Activated T-cell treated with anti-CD3 and anti-CD28 coated beads, Interleukin-2, amount 50 U/mL, for 4 hours (primary cell): ENCODE results near the gene MRAS. TPM values are rescaled to one million over a fixed set of nuclear protein-coding genes. Genes with fewer than 3 reads are reported as not detected.

Experiments
- ATAC-seq, 2 donors: fragments of 200-7000 bp; cut with Tn5 transposase; one replicate each; pipeline ENCODE4 v1.10.0; 2021
- DNase-seq: peaks from one replicate; pipeline ENCODE4 v3.0.0-alpha.2; 2020
- H3K27me3 Mint-ChIP-seq: one replicate; pipeline ENCODE4 v1.8.0; 2021; ENCODE audit warnings: low read depth, mixed read lengths
- H3K36me3 Mint-ChIP-seq: one replicate; pipeline ENCODE4 v1.8.0; 2022; ENCODE audit warnings: mixed read lengths; ENCODE audit not compliant: insufficient read depth
- H3K4me1 Mint-ChIP-seq: one replicate; pipeline ENCODE4 v1.8.0; 2021; ENCODE audit warnings: low read depth, mixed read lengths
- H3K4me3 Mint-ChIP-seq: one replicate; pipeline ENCODE4 v1.8.0; 2021; ENCODE audit warnings: mild to moderate bottlenecking, moderate library complexity, mixed read lengths
- H3K9me3 Mint-ChIP-seq: one replicate; pipeline ENCODE4 v1.8.0; 2021; ENCODE audit warnings: mixed read lengths
- total RNA-seq, 3 donors: library from RNA; stranded (reverse); gene quantifications; one replicate each; pipeline ENCODE4 v1.2.1, GENCODE V29; 2021

MRAS gene
- total RNA-seq, 3 donors from 2014 or later = 0.19 to 0.56 (median 0.34) TPM

DNA sequence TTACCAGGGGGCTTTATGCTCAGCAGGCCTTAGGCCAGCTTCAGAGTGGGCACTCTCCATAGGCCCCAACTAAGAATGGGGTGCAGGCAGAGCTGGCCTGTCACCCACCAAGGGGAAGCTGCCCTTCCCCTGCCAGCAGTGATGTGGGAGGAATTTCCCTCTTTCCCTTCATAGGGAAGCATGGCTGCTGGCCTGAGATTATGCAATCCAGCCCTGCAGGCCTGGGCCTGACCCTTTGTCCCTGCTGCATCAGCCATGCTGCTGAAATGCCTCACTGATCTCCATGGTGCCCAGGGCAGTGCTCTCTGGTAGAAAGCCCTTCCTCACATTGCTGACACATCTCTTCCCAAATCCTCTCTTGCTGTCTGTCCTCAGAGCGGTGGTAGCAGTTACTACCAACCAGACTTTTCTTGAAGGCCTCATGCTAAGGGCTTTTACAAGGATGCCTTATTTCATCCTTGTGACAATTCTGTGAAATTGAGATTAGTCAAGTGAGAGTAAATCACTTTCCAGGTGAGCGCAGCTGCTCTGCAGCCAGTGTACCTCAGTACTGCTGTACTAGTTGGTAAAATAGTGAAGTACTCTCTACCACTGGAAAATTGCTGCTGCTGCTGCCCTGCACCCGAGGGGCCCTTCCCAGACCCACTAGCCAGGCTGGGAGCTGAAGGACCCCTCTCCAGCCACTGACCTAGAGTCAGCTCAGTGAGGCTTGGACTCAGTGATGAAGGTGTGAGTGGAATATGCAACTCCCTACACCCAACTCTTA lies 33.8 kb downstream of the MRAS start:
- no peak overlapping the region for H3K4me3 Mint-ChIP-seq
- ATAC-seq (no peak), DNase-seq (no peak)
- H3K4me1 Mint-ChIP-seq = no peaks in the 10 kb centered on the region
- no peaks in the 10 kb centered on the region for H3K9me3 Mint-ChIP-seq
- H3K27me3 Mint-ChIP-seq = peaks cover 11% of the 10 kb centered on the region
- H3K36me3 Mint-ChIP-seq = no peaks in the 10 kb centered on the region

DNA sequence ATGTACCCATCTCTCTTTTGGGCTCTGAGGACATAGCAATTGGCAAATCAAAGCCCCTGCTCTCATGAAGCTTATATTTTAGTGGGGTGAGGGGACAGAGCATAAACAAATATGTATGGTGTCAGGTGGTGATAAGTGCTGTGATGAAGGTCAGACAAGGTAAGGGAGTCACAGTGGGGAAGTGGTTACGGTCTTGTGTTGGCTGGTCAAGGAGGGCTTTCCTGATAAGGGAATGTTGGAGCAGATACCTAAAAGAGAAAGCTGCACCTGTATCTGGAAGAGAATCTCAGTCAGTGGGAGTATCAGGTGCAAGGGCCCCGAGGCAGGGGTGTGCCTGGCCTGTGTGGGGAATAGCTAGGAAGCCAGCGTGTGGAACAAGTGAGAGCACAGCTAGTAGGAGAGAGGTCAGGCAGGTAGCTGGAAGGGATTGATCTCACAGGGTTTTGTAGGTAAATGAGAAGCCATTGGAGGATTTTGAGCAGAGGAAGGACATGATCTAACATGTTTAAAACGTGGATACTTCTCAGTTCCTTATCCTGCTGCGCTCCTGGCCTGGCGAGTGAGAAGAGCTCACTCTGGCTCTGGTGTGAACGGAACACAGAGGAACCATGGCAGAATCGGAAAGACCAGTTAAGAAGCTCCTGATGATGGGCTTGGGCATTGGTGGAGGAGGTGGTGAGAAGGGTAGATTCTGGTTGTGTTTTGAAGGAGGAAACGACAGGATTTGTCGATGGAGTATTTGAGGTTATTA lies 35.5 kb downstream of the MRAS start:
- ATAC-seq = no peak
- H3K36me3 Mint-ChIP-seq = no peaks in the 10 kb centered on the region
- H3K27me3 Mint-ChIP-seq = peaks cover 8% of the 10 kb centered on the region
- H3K9me3 Mint-ChIP-seq = no peaks in the 10 kb centered on the region
- no peak for DNase-seq
- no peak overlapping the region for H3K4me3 Mint-ChIP-seq
- H3K4me1 Mint-ChIP-seq = no peaks in the 10 kb centered on the region

DNA sequence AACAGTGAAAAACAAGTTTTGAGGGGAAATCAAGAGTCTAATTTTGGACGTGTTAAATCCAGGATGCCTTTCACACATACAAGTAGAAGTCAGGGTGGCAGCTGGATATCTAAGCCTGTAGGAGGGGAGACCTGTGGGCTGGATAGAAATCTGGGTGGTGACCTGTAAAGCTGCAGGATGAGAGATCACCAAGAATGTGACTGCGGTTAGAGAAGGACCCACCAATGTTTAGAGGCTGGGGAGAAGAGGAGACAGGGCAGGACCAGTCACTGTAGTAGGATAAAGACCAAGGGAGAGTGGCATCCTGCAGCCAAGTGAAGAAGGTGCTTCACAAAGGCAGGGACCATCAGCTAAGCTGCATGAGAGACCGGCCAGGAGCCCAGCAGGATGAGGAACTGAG lies 36.2 kb downstream of the MRAS start:
- ATAC-seq (no peak), DNase-seq (no peak)
- H3K36me3 Mint-ChIP-seq = no peaks in the 10 kb centered on the region
- no peaks in the 10 kb centered on the region for H3K9me3 Mint-ChIP-seq
- peaks cover 8% of the 10 kb centered on the region for H3K27me3 Mint-ChIP-seq
- H3K4me1 Mint-ChIP-seq = no peaks in the 10 kb centered on the region
- no peak overlapping the region for H3K4me3 Mint-ChIP-seq

DNA sequence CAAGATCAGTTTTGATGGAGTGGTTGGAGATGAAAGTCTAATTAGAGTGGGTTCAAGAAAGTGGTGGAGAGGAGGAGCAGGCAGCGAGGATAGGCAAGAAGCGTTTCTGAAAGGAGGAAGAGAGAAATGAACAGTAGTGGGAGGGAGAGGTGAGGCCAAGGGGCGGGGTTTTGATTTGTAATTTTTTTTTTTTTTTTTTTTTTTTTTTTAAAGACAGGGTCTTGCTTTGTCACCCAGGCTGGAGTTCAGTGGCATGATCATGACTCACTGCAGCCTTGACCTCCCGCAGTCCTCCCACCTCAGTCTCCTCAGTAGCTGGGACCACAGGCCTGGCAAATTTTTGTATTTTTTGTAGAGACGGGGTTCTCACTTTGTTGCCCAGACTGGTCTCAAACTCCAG lies 36.6 kb downstream of the MRAS start:
- DNase-seq (no peak), ATAC-seq (no peak)
- H3K36me3 Mint-ChIP-seq = no peaks in the 10 kb centered on the region
- H3K27me3 Mint-ChIP-seq = peaks cover 8% of the 10 kb centered on the region
- no peaks in the 10 kb centered on the region for H3K4me1 Mint-ChIP-seq
- H3K4me3 Mint-ChIP-seq = no peak overlapping the region
- H3K9me3 Mint-ChIP-seq = no peaks in the 10 kb centered on the region

DNA sequence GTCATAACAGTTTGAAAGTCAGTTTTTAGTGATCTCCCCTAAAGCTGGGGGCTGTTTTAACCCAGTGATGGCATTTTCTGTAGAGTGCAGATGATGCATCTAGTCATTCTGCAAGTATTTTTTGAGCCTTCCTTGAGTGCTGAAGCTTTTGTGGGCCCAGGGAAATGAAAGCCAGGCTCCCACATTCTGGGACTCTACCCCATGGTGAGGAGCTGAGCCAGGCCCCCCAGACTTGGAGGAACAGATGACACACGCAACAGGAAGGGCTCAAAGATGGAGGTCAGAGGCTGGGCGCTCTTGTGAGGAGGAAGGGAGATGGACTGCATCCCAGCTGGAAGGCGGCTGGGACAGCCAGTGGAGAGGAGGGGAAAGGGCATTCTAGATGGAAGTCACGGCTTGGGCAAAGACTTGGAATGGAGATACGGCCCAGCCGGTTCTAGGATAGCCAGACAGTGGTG lies 40.8 kb downstream of the MRAS start:
- no peaks in the 10 kb centered on the region for H3K4me1 Mint-ChIP-seq
- ATAC-seq = no peak

DNA sequence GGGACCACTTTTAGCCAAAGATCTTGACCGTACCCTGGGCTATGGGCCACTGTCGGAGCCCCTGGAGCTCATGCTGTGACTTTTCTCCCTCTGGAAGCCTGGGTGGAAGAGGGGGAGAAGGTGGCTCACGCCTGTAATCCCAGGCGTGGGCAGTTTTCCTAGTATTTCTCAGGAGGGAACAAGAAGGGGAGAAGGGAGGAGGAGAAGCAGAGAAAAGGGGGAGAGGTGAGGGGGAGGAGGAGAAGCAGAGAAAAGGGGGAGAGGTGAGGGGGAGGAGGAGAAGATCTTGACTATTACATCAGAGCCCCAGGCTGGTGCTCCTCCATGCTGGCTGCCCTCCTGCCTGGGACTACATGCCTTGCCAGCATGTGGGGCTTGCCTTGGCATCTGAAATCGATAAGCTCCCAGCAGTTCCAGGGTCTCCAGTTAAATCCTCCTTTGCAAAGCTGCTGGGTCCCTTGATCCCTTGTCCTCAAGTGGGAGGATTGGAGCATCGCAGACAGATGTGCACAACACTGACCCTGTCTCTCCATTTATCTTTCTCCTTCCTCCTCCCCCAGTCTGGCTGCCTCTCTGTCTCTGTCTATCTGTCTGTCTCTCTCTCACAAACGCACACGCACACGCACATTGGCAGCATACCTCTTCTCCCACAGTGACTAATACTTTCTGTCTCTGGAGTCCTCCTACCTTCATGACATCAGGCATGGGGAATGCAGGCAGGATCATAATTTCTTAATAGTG lies 41.6 kb downstream of the MRAS start:
- Mint-ChIP-seq H3K36me3 (no peaks in the 10 kb centered on the region), H3K9me3 (no peaks in the 10 kb centered on the region), H3K4me3 (no peak overlapping the region), H3K27me3 (peaks cover 4% of the 10 kb centered on the region), H3K4me1 (no peaks in the 10 kb centered on the region)
- DNase-seq (no peak), ATAC-seq (no peak)

More for the DNA sequence above, 40.8 kb downstream of the MRAS start:
- Mint-ChIP-seq H3K9me3 (no peaks in the 10 kb centered on the region), H3K4me3 (no peak overlapping the region), H3K36me3 (no peaks in the 10 kb centered on the region), H3K27me3 (peaks cover 8% of the 10 kb centered on the region)
- DNase-seq = no peak

DNA sequence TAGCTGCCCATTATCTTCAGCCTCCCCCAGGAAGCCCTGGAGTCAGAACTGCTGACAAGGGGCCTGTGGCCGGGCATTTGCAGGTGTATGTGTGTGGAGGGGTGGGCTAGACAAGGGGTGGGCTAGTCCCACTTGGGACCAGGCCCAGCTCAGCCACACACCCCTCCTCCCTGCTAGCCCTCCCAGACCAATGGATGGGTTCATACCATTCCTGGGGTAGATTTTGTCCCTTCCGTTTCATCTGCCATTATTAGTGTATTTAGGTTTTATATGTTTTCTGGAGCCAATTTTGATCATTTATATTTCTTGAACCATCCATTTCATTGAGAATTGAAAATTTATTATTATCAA lies 42.2 kb downstream of the MRAS start:
- no peak for ATAC-seq
- Mint-ChIP-seq H3K4me3 (no peak overlapping the region), H3K9me3 (no peaks in the 10 kb centered on the region), H3K4me1 (no peaks in the 10 kb centered on the region), H3K36me3 (no peaks in the 10 kb centered on the region), H3K27me3 (peaks cover 4% of the 10 kb centered on the region)
- no peak for DNase-seq

DNA sequence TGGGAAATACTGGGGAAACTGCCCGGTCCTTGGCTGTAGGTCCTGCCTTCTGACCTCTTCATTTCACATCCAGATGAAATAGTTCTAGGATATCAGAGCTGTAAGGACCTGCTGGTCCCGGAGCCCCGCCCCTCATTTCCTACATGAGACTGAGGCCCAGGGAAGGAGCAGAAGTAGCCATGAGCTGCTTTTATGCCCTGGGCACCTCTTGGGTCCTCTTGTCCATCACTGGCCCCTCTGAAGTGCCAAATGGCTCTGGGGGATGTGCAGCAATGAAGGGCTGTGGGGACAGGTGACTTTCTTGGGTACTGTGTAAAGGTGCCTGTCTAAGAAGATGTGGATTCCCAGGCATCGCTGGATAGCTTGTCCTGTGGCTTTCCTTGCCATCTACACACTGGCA lies 45.8 kb downstream of the MRAS start:
- Mint-ChIP-seq H3K4me1 (no peaks in the 10 kb centered on the region), H3K4me3 (no peak overlapping the region), H3K9me3 (no peaks in the 10 kb centered on the region), H3K27me3 (no peaks in the 10 kb centered on the region), H3K36me3 (no peaks in the 10 kb centered on the region)
- ATAC-seq (no peak), DNase-seq (no peak)

DNA sequence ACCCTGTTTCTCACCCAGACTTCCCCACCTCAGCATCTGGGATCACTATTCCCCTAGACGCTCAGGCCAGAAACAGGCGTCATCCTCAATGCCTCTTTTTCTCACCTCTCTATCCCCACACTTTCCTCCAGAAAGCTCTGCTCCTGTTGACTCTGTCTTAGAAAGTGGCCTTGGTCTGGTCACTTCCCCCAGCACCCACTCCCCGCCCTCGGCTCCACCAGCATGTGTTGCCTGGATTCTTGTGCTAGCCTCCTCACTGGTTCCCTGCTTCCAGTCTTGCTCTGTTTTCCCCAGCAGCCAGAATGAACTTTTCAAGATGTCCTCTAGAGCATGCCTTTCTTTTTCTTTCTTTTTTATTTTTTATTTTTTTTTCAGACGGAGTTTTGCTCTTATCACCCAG lies 46.3 kb downstream of the MRAS start:
- Mint-ChIP-seq H3K9me3 (no peaks in the 10 kb centered on the region), H3K27me3 (no peaks in the 10 kb centered on the region), H3K36me3 (no peaks in the 10 kb centered on the region), H3K4me3 (no peak overlapping the region), H3K4me1 (no peaks in the 10 kb centered on the region)
- ATAC-seq (no peak), DNase-seq (no peak)

DNA sequence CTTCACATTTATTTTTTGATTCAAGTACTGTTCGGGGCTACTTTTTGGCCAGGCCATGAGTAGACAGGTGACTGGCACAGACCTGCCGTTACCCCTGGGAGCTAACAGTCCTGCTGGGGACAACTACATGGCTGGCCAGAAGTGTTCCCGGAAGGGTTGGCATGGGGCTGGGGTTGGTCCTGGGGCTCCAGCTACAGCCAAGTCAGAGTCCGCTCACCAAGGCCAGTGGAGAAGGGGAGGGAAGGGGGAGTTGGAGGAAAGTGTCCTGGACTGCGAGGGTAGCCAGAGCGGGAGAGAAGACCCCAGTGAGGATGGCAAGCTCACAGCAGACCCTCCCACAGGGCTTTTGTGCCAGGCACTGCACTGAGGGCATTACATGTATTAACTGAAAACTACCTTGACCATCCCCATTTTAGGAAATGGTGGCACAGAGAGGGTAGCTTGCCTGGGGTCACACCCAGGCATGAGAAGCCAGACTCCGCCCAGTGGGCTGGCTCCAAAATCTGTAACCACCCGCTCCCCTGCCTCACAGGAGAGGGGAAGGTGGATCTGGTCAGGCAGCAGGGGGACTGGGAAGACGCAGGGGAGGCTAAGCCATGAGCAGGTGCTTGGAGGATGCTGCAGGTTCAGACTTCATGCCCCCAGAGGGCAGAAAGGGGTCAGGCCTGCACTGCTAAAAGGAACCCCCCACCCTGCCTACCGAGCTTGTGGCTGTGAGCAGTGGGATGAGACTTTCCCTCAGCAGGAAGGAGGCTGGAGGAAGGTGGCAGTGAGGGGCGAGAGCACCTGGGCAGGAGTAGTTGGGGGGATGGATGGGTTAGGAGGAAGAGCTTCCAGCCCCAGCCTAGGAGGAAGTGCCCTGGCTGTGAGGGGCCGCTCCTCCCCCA lies 47.7 kb downstream of the MRAS start:
- Mint-ChIP-seq H3K36me3 (no peaks in the 10 kb centered on the region), H3K4me3 (no peak overlapping the region)
- no peak for ATAC-seq

DNA sequence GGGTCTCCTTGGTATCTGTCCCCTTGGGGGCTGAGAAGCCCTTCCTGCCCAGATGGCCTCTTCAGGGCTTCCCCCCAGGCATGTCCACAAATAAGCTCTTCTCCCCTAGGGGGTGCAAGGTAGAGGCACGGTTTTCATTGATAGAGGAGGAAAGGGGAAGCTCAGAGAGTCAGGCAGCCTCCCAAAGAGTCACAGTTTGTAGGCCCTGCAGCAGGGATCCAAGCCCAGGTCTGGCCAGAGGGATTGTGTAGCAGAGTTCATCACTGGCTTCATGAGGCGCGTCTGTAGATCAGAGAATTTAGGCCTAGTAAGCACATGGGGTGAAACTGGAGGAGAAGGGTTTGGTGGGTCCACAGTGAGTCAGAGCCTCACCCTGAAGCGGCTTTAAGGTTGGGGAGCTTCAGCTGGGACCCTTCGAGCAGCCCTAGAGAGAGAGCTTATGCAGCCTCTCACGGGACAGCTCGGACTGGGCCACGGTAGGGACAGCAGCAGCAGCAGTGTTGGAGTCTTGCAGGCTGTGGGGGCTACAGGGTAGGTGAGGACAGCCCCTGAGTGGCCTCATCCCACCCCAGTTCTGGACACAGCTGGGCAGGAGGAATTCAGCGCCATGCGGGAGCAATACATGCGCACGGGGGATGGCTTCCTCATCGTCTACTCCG lies 48.5 kb downstream of the MRAS start:
- ATAC-seq = no peak
- Mint-ChIP-seq H3K36me3 (no peaks in the 10 kb centered on the region), H3K9me3 (no peaks in the 10 kb centered on the region), H3K4me3 (no peak overlapping the region), H3K4me1 (no peaks in the 10 kb centered on the region), H3K27me3 (peaks cover 1% of the 10 kb centered on the region)
- DNase-seq = no peak

More for the DNA sequence above, 47.7 kb downstream of the MRAS start:
- Mint-ChIP-seq H3K4me1 (no peaks in the 10 kb centered on the region), H3K27me3 (peaks cover under 1% of the 10 kb centered on the region), H3K9me3 (no peaks in the 10 kb centered on the region)
- DNase-seq = no peak

DNA sequence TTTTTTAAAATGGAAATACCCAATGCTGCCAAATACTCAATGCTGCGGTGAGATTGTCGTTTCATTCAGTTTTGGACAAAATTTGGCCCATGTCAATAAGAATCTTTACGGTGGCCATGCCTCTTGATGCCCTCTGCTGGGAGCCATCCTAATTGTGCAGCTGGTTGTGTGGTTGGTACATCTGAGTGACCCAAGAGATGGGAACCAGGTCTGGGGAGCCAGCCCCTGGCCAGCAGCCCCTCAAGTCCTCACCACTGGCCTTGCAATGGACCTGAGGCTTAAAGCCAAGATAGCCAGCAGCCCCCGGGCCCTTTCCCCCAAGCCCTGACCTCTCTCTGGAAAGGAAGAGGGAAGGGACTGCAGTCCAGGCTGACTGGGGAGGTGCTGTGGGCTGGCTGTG lies 49.6 kb downstream of the MRAS start:
- Mint-ChIP-seq H3K27me3 (peaks cover 1% of the 10 kb centered on the region), H3K4me3 (no peak overlapping the region), H3K36me3 (no peaks in the 10 kb centered on the region), H3K9me3 (no peaks in the 10 kb centered on the region), H3K4me1 (no peaks in the 10 kb centered on the region)
- DNase-seq (no peak), ATAC-seq (no peak)

DNA sequence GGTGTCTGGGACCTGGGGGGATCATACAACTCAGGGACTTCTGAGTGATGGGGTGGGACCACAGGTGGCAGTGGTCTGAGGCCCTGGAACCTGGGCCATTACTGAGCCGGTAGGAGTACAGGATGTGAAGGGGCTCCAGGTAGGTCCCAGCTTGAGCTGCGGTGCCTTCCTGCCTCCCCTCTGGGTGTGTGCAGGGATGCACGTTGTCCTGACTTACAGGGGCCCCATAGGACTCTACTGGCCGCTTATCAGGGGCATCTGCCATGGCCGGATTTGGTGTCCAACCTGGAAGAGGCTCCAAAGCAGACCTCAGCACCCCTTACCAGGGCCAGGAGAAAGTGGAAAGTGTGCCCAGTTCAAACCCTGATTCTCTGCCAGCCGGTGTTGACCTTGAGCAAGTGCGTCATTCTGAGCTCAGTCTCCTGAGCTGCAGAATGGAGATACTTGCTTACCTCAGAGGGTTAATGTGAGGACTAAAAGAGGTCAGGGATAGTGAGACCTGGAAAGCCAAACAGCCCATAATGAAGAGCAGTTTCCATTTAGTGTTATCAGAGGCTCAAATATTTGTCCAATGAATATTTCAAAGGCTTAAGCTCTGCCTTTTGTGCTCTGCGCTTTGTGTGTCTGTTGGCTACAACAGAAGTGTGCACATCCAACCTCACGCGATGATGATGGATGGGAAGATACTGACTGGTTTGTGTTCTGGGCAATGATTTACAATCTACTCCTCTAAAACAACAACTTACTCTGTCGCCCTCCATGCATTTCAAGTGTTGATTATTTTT lies 50.6 kb downstream of the MRAS start:
- no peak overlapping the region for H3K4me3 Mint-ChIP-seq
- H3K36me3 Mint-ChIP-seq = no peaks in the 10 kb centered on the region

More for the DNA sequence above, 50.6 kb downstream of the MRAS start:
- no peaks in the 10 kb centered on the region for H3K9me3 Mint-ChIP-seq
- ATAC-seq = no peak
- DNase-seq = no peak
- H3K4me1 Mint-ChIP-seq = no peaks in the 10 kb centered on the region
- peaks cover 1% of the 10 kb centered on the region for H3K27me3 Mint-ChIP-seq
